ENCODE results near the gene FAM210A. TPM values are rescaled to one million over a fixed set of nuclear protein-coding genes. Genes with fewer than 3 reads are reported as not detected.
"Not testable (repeated sequence)": the region's sequence is repeated elsewhere in the genome, so short reads cannot be mapped to it uniquely, and the experiment has no call there.

The FAM210A gene
- total RNA-seq, 1 experiment from 2014 or later = 21.0 TPM

GRCh38 chr18:13681701-13682100, 44.7 kb downstream of the FAM210A start:
- DNase-seq (ENCODE audit: low read depth, low spot score) (no peak), ATAC-seq (no peak)
- TF ChIP-seq TCF7L2 (IDR thresholded peaks at IDR 0.05; ENCODE audit: low read depth, low read length) (no peak), POLR2AphosphoS5 (IDR thresholded peaks at IDR 0.05; ENCODE audit: low read depth, low read length) (no peak), SIN3A (IDR thresholded peaks at IDR 0.05; ENCODE audit: borderline replicate concordance, insufficient read depth, low read depth, low read length) (no peak), REST (IDR thresholded peaks at IDR 0.05; ENCODE audit: insufficient read depth in 1 of 2, low read depth in 2 of 2, low read length in 1 of 2) (no peak)
- TF ChIP-seq, protein P1, sequence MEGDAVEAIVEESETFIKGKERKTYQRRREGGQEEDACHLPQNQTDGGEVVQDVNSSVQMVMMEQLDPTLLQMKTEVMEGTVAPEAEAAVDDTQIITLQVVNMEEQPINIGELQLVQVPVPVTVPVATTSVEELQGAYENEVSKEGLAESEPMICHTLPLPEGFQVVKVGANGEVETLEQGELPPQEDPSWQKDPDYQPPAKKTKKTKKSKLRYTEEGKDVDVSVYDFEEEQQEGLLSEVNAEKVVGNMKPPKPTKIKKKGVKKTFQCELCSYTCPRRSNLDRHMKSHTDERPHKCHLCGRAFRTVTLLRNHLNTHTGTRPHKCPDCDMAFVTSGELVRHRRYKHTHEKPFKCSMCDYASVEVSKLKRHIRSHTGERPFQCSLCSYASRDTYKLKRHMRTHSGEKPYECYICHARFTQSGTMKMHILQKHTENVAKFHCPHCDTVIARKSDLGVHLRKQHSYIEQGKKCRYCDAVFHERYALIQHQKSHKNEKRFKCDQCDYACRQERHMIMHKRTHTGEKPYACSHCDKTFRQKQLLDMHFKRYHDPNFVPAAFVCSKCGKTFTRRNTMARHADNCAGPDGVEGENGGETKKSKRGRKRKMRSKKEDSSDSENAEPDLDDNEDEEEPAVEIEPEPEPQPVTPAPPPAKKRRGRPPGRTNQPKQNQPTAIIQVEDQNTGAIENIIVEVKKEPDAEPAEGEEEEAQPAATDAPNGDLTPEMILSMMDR (IDR thresholded peaks at IDR 0.05) = no peak
- H3K27ac ChIP-seq (ENCODE audit: low read length) = no peak overlapping the region
- H3K36me3 ChIP-seq (ENCODE audit: control insufficient read depth, insufficient read depth, low read length) = no peaks in the 10 kb centered on the region; the same call in 1 of the 2 replicates
- H3K4me3 ChIP-seq (ENCODE audit: low read depth in 2 of 2, low read length in 2 of 2) = no peak overlapping the region
- no TSS peak for BruUV-seq (replicated peaks)
- no peaks in the 10 kb centered on the region for H3K4me1 ChIP-seq (ENCODE audit: control insufficient read depth, insufficient read depth, low read length)
- intact Hi-C loops (cut with micrococcal nuclease; ENCODE audit: unreplicated experiment) (no loop called here), in situ Hi-C loops (cut with HindIII; ENCODE audit: low pct_unique_long_range_greater_than_20kb, low sequenced_read_pairs) (no loop called here)
- H3K9me3 ChIP-seq (ENCODE audit: control insufficient read depth, insufficient read depth, low read depth, low read length) = no peaks in the 10 kb centered on the region; the same call in 1 of the 2 replicates
- H3K27me3 ChIP-seq (ENCODE audit: control insufficient read depth, insufficient read depth, low read length) = no peaks in the 10 kb centered on the region
- CTCF ChIA-PET = no interaction called here
- POLR2A ChIA-PET = no interaction called here

- BruUV-seq (replicated peaks) = TSS peak; percentile 41
- in situ Hi-C loops (cut with HindIII; ENCODE audit: low pct_unique_long_range_greater_than_20kb, low sequenced_read_pairs) = no loop called here
- intact Hi-C loops (cut with micrococcal nuclease; ENCODE audit: unreplicated experiment) = no loop called here
- Histone ChIP-seq H3K4me1 (ENCODE audit: control insufficient read depth, insufficient read depth, low read length) (no peaks in the 10 kb centered on the region), H3K27me3 (ENCODE audit: control insufficient read depth, insufficient read depth, low read length) (no peaks in the 10 kb centered on the region), H3K4me3 (ENCODE audit: low read depth in 2 of 2, low read length in 2 of 2) (no peak overlapping the region), H3K9me3 (ENCODE audit: control insufficient read depth, insufficient read depth, low read depth, low read length) (no peaks in the 10 kb centered on the region; the same call in 1 of the 2 replicates), H3K27ac (ENCODE audit: low read length) (no peak overlapping the region), H3K36me3 (ENCODE audit: control insufficient read depth, insufficient read depth, low read length) (no peaks in the 10 kb centered on the region; the same call in 1 of the 2 replicates)
- ATAC-seq = peak; percentile 75; the same call in 1 of the 2 replicates
- no peak for DNase-seq (ENCODE audit: low read depth, low spot score)
- CTCF ChIA-PET = no interaction called here
- TF ChIP-seq POLR2AphosphoS5 (IDR thresholded peaks at IDR 0.05; ENCODE audit: low read depth, low read length) = no peak
- TF ChIP-seq, protein P1 (IDR thresholded peaks at IDR 0.05) = peak; percentile 76
- POLR2A ChIA-PET = no interaction called here
These were observed 45.7 kb downstream of the FAM210A start for GRCh38 chr18:13680612-13681011.

DNA sequence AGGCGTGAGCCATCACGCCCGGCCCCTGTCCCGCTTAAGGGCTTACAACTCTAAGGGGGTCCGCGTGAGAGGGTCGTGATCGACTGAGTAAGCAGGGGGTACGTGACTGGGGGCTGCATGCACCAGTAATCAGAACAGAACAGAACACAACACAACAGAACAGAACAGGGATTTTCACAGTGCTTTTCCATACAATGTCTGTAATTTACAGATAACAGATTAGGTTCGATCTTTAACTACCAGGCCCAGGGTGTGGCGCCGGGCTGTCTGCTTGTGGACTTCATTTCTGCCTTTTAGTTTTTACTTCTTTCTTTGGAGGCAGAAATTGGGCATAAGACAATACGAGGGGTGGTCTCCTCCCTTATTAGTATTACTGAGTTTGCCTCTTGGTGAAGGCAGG, 49.0 kb downstream of the FAM210A start:
- H3K9me3 ChIP-seq (ENCODE audit: control insufficient read depth, insufficient read depth, low read depth, low read length); DNase-seq (ENCODE audit: low read depth, low spot score); CTCF ChIA-PET; H3K27me3 ChIP-seq (ENCODE audit: control insufficient read depth, insufficient read depth, low read length); ATAC-seq; in situ Hi-C loops (cut with HindIII; ENCODE audit: low pct_unique_long_range_greater_than_20kb, low sequenced_read_pairs); H3K4me1 ChIP-seq (ENCODE audit: control insufficient read depth, insufficient read depth, low read length); POLR2A ChIA-PET; H3K27ac ChIP-seq (ENCODE audit: low read length); H3K36me3 ChIP-seq (ENCODE audit: control insufficient read depth, insufficient read depth, low read length); BruUV-seq (replicated peaks); intact Hi-C loops (cut with micrococcal nuclease; ENCODE audit: unreplicated experiment); H3K4me3 ChIP-seq (ENCODE audit: low read depth in 2 of 2, low read length in 2 of 2): not testable (repeated sequence)
